ENCODE measurements around the gene DNAI4. TPM values are rescaled to one million over a fixed set of nuclear protein-coding genes. Genes with fewer than 3 reads are reported as not detected.

The DNAI4 gene
- total and polyA plus RNA-seq, 2 of the 8 experiments (the other 6 are each of a cell fraction or from before 2014, with no cell fraction given), result 0.32 to 2.1 TPM

DNA sequence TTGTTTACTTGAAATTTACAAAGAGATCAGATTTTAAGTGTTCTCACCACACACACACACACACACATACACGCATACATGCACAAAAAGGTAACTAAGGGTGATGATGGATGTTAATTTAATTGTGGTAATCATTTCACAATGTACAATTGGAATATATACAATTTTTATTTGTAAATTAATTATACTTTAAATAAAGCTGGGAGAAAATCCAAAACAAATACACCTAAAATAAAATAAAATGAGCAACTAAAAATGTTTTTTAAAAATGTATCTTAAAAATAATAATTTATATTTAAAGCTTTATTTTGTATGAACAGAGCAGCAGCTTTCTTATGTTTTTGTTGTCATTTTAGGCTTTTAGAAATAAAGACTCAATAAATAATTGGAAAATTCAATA is 115.4 kb downstream of the DNAI4 start:
- WGBS, 2 experiments (ENCODE audit: extremely low coverage in 1 of 2, insufficient coverage in 1 of 2, insufficient read length in 1 of 2, insufficient replicate concordance in 2 of 2, low coverage in 1 of 2, low lambda C conversion rate in 2 of 2, missing lambda C conversion rate in 1 of 2), result 91% methylated on average over 1 of the region's 1 CpG; no CpG with 5 or more reads in 1 of the 2 experiments
- no peak overlapping the region for H4K5ac ChIP-seq (ENCODE audit: insufficient read length, low read depth, low read length)
- H2BK120ac ChIP-seq (replicated peaks; ENCODE audit: low read depth, low read length), result no peak overlapping the region
- POLR2A ChIA-PET (ENCODE audit: partially characterized antibody), result no interaction called here
- H4K20me1 ChIP-seq (replicated peaks in 1 of 2; ENCODE audit: control insufficient read depth in 1 of 2, insufficient read depth in 2 of 2, low read length in 2 of 2), result no peaks in the 10 kb centered on the region
- TF ChIP-seq HDAC2 (IDR thresholded peaks at IDR 0.05; ENCODE audit: borderline replicate concordance in 1 of 2, low read depth in 2 of 2, low read length in 2 of 2) (no peak), PHF8 (conservative IDR thresholded peaks at IDR 0.05; ENCODE audit: low read depth, low read length) (no peak), SIX5 (IDR thresholded peaks at IDR 0.05; ENCODE audit: low read depth, low read length) (no peak), BCL11A (IDR thresholded peaks at IDR 0.05; ENCODE audit: low read depth in 2 of 2, low read length in 2 of 2) (no peak), NANOG (IDR thresholded peaks at IDR 0.05; ENCODE audit: insufficient read depth, low read depth, low read length, poor library complexity, severe bottlenecking) (no peak), BACH1 (IDR thresholded peaks at IDR 0.05; ENCODE audit: low read length) (no peak), SUZ12 (IDR thresholded peaks at IDR 0.05; ENCODE audit: low read length) (no peak), CTBP2 (IDR thresholded peaks at IDR 0.05; ENCODE audit: borderline replicate concordance, insufficient read depth, insufficient read length, low read length) (no peak)
- TF ChIP-seq, protein P1, sequence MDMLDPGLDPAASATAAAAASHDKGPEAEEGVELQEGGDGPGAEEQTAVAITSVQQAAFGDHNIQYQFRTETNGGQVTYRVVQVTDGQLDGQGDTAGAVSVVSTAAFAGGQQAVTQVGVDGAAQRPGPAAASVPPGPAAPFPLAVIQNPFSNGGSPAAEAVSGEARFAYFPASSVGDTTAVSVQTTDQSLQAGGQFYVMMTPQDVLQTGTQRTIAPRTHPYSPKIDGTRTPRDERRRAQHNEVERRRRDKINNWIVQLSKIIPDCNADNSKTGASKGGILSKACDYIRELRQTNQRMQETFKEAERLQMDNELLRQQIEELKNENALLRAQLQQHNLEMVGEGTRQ (IDR thresholded peaks at IDR 0.05; ENCODE audit: low read length), result no peak
- H2BK12ac ChIP-seq (ENCODE audit: low read depth, low read length), result no peak overlapping the region
- no peak overlapping the region for H2BK15ac ChIP-seq (ENCODE audit: low read length)
- no peak overlapping the region for H3K23ac ChIP-seq (ENCODE audit: insufficient read length)
- no peak overlapping the region for H3K14ac ChIP-seq (ENCODE audit: insufficient read length)
- H3K18ac ChIP-seq (ENCODE audit: extremely low read depth, low read length), result no peak overlapping the region
- no peak overlapping the region for H3K27ac ChIP-seq (ENCODE audit: low read depth, low read length)
- DNase-seq (ENCODE audit: low read depth in 1 of 2, low spot score in 2 of 2) (no peak), FAIRE-seq (no peak)
- no peak overlapping the region for H2AK5ac ChIP-seq (ENCODE audit: low read depth, low read length)
- H3K4me2 ChIP-seq (ENCODE audit: insufficient read depth in 1 of 2, low read depth in 2 of 2, low read length in 2 of 2), result no peak overlapping the region
- H3K4me3 ChIP-seq (ENCODE audit: extremely low read depth in 1 of 4, insufficient read depth in 2 of 4, low read depth in 3 of 4, low read length in 4 of 4), result no peak overlapping the region
- H3K79me2 ChIP-seq (ENCODE audit: control insufficient read depth in 1 of 2, insufficient read depth in 2 of 2, low read length in 2 of 2), result no peaks in the 10 kb centered on the region
- H3K9ac ChIP-seq (replicated peaks in 1 of 4; ENCODE audit: extremely low read depth in 1 of 4, low read depth in 3 of 4, low read length in 3 of 4), result no peak overlapping the region
- H3K4ac ChIP-seq (replicated peaks; ENCODE audit: insufficient read length, low read depth, low read length), result no peak overlapping the region
- no peak overlapping the region for H3K56ac ChIP-seq (replicated peaks; ENCODE audit: insufficient read length, low read depth, low read length)
- H3K27me3 ChIP-seq (replicated peaks in 1 of 4; ENCODE audit: control insufficient read depth in 3 of 4, extremely low read depth in 1 of 4, insufficient read depth in 3 of 4, low read length in 3 of 4), result no peaks in the 10 kb centered on the region
- H2BK20ac ChIP-seq (ENCODE audit: low read length), result no peak overlapping the region
- H4K8ac ChIP-seq (ENCODE audit: extremely low read depth, insufficient read depth, low read length), result no peak overlapping the region
- no peaks in the 10 kb centered on the region for H3K4me1 ChIP-seq (replicated peaks in 1 of 4; ENCODE audit: control insufficient read depth in 3 of 4, insufficient read depth in 4 of 4, low read length in 3 of 4)
- CTCF ChIA-PET (ENCODE audit: partially characterized antibody), result no interaction called here
- H3K36me3 ChIP-seq (ENCODE audit: control insufficient read depth in 2 of 4, insufficient read depth in 4 of 4, low read length in 3 of 4), result no peaks in the 10 kb centered on the region
- H2AFZ ChIP-seq (ENCODE audit: low read length), result no peak overlapping the region
- no peak overlapping the region for H2BK5ac ChIP-seq (ENCODE audit: low read depth, low read length)
- H3K23me2 ChIP-seq (ENCODE audit: low read depth, low read length), result no peaks in the 10 kb centered on the region
- H4K91ac ChIP-seq (replicated peaks; ENCODE audit: insufficient read length, low read length), result no peak overlapping the region
- H3K79me1 ChIP-seq (ENCODE audit: low read depth, low read length), result no peaks in the 10 kb centered on the region; the same call in 1 of the 2 replicates
- no peaks in the 10 kb centered on the region for H3K9me3 ChIP-seq (ENCODE audit: insufficient read depth in 2 of 2, low read depth in 1 of 2, low read length in 1 of 2)

Data from H1 (cell line).